HepG2 (cell line): ENCODE results near the gene ZNF771. TPM values are rescaled to one million over a fixed set of nuclear protein-coding genes. Genes with fewer than 3 reads are reported as not detected.

Experiments used
- BCL6 ChIP-seq: IDR thresholded peaks from 2 replicates; pipeline ENCODE4 v1.6.1; 2016; ENCODE audit warnings: missing genetic modification reagents, missing compliant biosample characterization
- FOXC1 ChIP-seq: sonication (generic); formaldehyde crosslinking; IDR thresholded peaks from 2 replicates; pipeline ENCODE4 v1.8.0; 2022; ENCODE audit warnings: mild to moderate bottlenecking, missing genetic modification reagents, borderline replicate concordance
- GLI4 ChIP-seq: sonication (generic); formaldehyde crosslinking; IDR thresholded peaks from 2 replicates; pipeline ENCODE4 v1.5.1; 2020; ENCODE audit warnings: missing genetic modification reagents, mild to moderate bottlenecking, moderate library complexity, borderline replicate concordance
- JDP2 ChIP-seq: sonication (generic); formaldehyde crosslinking; IDR thresholded peaks from 2 replicates; pipeline ENCODE4 v1.8.1; 2022; ENCODE audit warnings: missing genetic modification reagents, borderline replicate concordance
- JUN ChIP-seq: sonication (generic); formaldehyde crosslinking; IDR thresholded peaks from 2 replicates; pipeline ENCODE4 v1.4.0; 2020; ENCODE audit warnings: mild to moderate bottlenecking, missing genetic modification reagents
- MAF1 ChIP-seq: sonication (generic); formaldehyde crosslinking; IDR thresholded peaks from 2 replicates; pipeline ENCODE4 v1.5.0; 2020; ENCODE audit warnings: missing genetic modification reagents, borderline replicate concordance
- MED1 ChIP-seq: sonication (generic); formaldehyde crosslinking; IDR thresholded peaks from 2 replicates; pipeline ENCODE4 v1.4.0; 2020; ENCODE audit warnings: missing genetic modification reagents
- MED8 ChIP-seq: sonication (generic); formaldehyde crosslinking; IDR thresholded peaks from 2 replicates; pipeline ENCODE4 v1.8.1; 2023; ENCODE audit warnings: mild to moderate bottlenecking, missing genetic modification reagents; ENCODE audit not compliant: insufficient replicate concordance
- MYNN ChIP-seq: sonication (generic); formaldehyde crosslinking; IDR thresholded peaks from 2 replicates; pipeline ENCODE4 v1.4.0; 2020; ENCODE audit warnings: mild to moderate bottlenecking, low read depth, missing genetic modification reagents
- NR2C2 ChIP-seq: sonication (generic); formaldehyde crosslinking; IDR thresholded peaks from 2 replicates; pipeline ENCODE4 v1.4.0; 2020; ENCODE audit warnings: missing genetic modification reagents, mild to moderate bottlenecking, moderate library complexity, borderline replicate concordance
- NR2F1 ChIP-seq, 2 experiments: fragments of 450-650 bp in 1 of 2; formaldehyde crosslinking in 1 of 2; IDR thresholded peaks; 2 replicates each; pipeline versions ENCODE4 v1.5.0 to v1.6.1; 2016 to 2020; ENCODE audit warnings: mild to moderate bottlenecking in 1 of 2, missing compliant biosample characterization in 1 of 2, missing genetic modification reagents in 1 of 2, moderate library complexity in 1 of 2
- SP1 ChIP-seq, 2 experiments: fragments of 450-650 bp in 1 of 2; sonication (generic) in 1 of 2; formaldehyde crosslinking in 1 of 2; IDR thresholded peaks; 2 replicates each; pipeline versions ENCODE4 v1.4.0 to v1.6.1; 2016 to 2020; ENCODE audit warnings: missing genetic modification reagents in 1 of 2
- TBX2 ChIP-seq: sonication (generic); formaldehyde crosslinking; IDR thresholded peaks from 2 replicates; pipeline ENCODE4 v1.5.0; 2020; ENCODE audit warnings: missing genetic modification reagents, mild to moderate bottlenecking, borderline replicate concordance
- ZKSCAN8 ChIP-seq: IDR thresholded peaks from 2 replicates; pipeline ENCODE4 v1.6.1; 2016; ENCODE audit warnings: borderline replicate concordance, missing genetic modification reagents, missing compliant biosample characterization
- ZMYM3 ChIP-seq: sonication (generic); formaldehyde crosslinking; IDR thresholded peaks from 2 replicates; pipeline ENCODE4 v1.5.1; 2020; ENCODE audit warnings: mild to moderate bottlenecking, missing genetic modification reagents
- ZNF3 ChIP-seq: IDR thresholded peaks from 2 replicates; pipeline ENCODE4 v1.7.0; 2017; ENCODE audit warnings: inconsistent platforms
- ZNF337 ChIP-seq: sonication (generic); formaldehyde crosslinking; IDR thresholded peaks from 2 replicates; pipeline ENCODE4 v1.5.1; 2020; ENCODE audit warnings: missing genetic modification reagents, low read depth, mild to moderate bottlenecking, borderline replicate concordance
- ZNF609 ChIP-seq: sonication (generic); formaldehyde crosslinking; IDR thresholded peaks from 2 replicates; pipeline ENCODE4 v1.4.0; 2020; ENCODE audit warnings: mild to moderate bottlenecking, missing genetic modification reagents, borderline replicate concordance
- ZNF770 ChIP-seq: sonication (generic); formaldehyde crosslinking; IDR thresholded peaks from 2 replicates; pipeline ENCODE4 v1.5.0; 2020; ENCODE audit warnings: mild to moderate bottlenecking, missing genetic modification reagents
- polyA plus RNA-seq, 8 experiments: library from polyadenylated mRNA; depleted of rRNA in 3 of 8; stranded (reverse) in 7 of 8; unstranded in 1 of 8; fragments of >200 nt; fragmentation: Illumina TruSeq in 4 of 8; extraction: Trizol in 4 of 8; gene quantifications; 2 replicates each; pipeline versions ENCODE4 v1.2.1 to v1.2.3, GENCODE V29; 2011 to 2016; ENCODE audit warnings: low read depth in 4 of 8, missing spikeins in 1 of 8, mixed read lengths in 1 of 8; ENCODE audit not compliant: insufficient read depth in 1 of 8
- total RNA-seq, 5 experiments: library from RNA; depleted of rRNA; stranded (reverse); fragments of >200 nt; fragmentation: Illumina TruSeq; extraction: Trizol; gene quantifications; 2 replicates each; pipeline ENCODE4 v1.2.3, GENCODE V29; 2016; ENCODE audit warnings: low read depth in 1 of 5
- TF ChIP-seq, protein P1 (sequence below): sonication (generic); formaldehyde crosslinking; IDR thresholded peaks from 2 replicates; pipeline ENCODE4 v1.4.0; 2020; ENCODE audit warnings: missing genetic modification reagents

The ZNF771 gene
- total and polyA plus RNA-seq, 2 of the 13 experiments (the other 11 are each of a cell fraction or from before 2014, with no cell fraction given) = 5.0 to 11.8 TPM

- no peak for TF ChIP-seq ZNF337 (CRISPR knock-in tag)
- TF ChIP-seq MED1 (CRISPR knock-in tag) = peak; percentile 15; the same call in 1 of the 2 replicates
- TF ChIP-seq MED8 = no peak
- TF ChIP-seq MAF1 (CRISPR knock-in tag) = no peak
- peak; percentile 76 for TF ChIP-seq ZMYM3 (CRISPR knock-in tag)
- no peak for TF ChIP-seq MYNN (CRISPR knock-in tag)
- 0 out of 2 replicates have a peak, but pooled peaks have one; percentile 41 for TF ChIP-seq ZKSCAN8
- TF ChIP-seq GLI4 (CRISPR knock-in tag) = no peak
- no peak for TF ChIP-seq FOXC1 (CRISPR knock-in tag)
- TF ChIP-seq, protein P1, sequence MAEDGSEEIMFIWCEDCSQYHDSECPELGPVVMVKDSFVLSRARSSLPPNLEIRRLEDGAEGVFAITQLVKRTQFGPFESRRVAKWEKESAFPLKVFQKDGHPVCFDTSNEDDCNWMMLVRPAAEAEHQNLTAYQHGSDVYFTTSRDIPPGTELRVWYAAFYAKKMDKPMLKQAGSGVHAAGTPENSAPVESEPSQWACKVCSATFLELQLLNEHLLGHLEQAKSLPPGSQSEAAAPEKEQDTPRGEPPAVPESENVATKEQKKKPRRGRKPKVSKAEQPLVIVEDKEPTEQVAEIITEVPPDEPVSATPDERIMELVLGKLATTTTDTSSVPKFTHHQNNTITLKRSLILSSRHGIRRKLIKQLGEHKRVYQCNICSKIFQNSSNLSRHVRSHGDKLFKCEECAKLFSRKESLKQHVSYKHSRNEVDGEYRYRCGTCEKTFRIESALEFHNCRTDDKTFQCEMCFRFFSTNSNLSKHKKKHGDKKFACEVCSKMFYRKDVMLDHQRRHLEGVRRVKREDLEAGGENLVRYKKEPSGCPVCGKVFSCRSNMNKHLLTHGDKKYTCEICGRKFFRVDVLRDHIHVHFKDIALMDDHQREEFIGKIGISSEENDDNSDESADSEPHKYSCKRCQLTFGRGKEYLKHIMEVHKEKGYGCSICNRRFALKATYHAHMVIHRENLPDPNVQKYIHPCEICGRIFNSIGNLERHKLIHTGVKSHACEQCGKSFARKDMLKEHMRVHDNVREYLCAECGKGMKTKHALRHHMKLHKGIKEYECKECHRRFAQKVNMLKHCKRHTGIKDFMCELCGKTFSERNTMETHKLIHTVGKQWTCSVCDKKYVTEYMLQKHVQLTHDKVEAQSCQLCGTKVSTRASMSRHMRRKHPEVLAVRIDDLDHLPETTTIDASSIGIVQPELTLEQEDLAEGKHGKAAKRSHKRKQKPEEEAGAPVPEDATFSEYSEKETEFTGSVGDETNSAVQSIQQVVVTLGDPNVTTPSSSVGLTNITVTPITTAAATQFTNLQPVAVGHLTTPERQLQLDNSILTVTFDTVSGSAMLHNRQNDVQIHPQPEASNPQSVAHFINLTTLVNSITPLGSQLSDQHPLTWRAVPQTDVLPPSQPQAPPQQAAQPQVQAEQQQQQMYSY (CRISPR knock-in tag) = 0 out of 2 replicates have a peak, but pooled peaks have one; percentile 42
- no peak for TF ChIP-seq ZNF770 (CRISPR knock-in tag)
- peak; percentile 67 for TF ChIP-seq TBX2 (CRISPR knock-in tag)
- 0 out of 2 replicates have a peak, but pooled peaks have one; percentile 38 for TF ChIP-seq ZNF3 (CRISPR knock-in tag)
- TF ChIP-seq BCL6 = peak; percentile 89
- TF ChIP-seq NR2F1 (CRISPR knock-in tag; IDR thresholded peaks at IDR 0.05) = peak in 1 of 2 experiments; percentile 64; a peak in 2 of 4 replicates
- no peak for TF ChIP-seq SP1 (IDR thresholded peaks at IDR 0.05)
- TF ChIP-seq SP1 (CRISPR knock-in tag; IDR thresholded peaks at IDR 0.05) = 0 out of 2 replicates have a peak, but pooled peaks have one; percentile 45
- no peak for TF ChIP-seq JUN (CRISPR knock-in tag)
- TF ChIP-seq NR2C2 = peak; percentile 55; the same call in 1 of the 2 replicates
- no peak for TF ChIP-seq JDP2 (CRISPR knock-in tag)
- peak; percentile 76; the same call in 1 of the 2 replicates for TF ChIP-seq ZNF609 (CRISPR knock-in tag)
Measured at GRCh38 chr16:30449116-30449435, 41.7 kb downstream of the ZNF771 start (continued).
